DND-41 (cell line): ENCODE results near the gene UBAC1.

Experiments used
- ATAC-seq: fragments of 200-7000 bp; cut with Tn5 transposase; 3 replicates; pipeline ENCODE4 v1.9.1; 2021; ENCODE audit warnings: low read depth; ENCODE audit not compliant: insufficient read depth
- DNase-seq: peaks from one replicate; pipeline ENCODE4 v3.0.0-alpha.2; 2020
- H2AFZ ChIP-seq: 2 replicates; pipeline ENCODE4 v1.6.0; 2012; ENCODE audit warnings: low read depth, low read length
- H3K27ac ChIP-seq: 2 replicates; pipeline ENCODE4 v1.5.1; 2012; ENCODE audit warnings: low read length, inconsistent platforms
- H3K27me3 ChIP-seq: fragments of 200-600 bp; sonication (generic); 2 replicates; pipeline ENCODE4 v1.6.0; 2012; ENCODE audit warnings: low read length, mild to moderate bottlenecking, inconsistent platforms; ENCODE audit not compliant: insufficient read depth, poor library complexity
- H3K36me3 ChIP-seq: 2 replicates; pipeline ENCODE4 v1.5.1; 2012; ENCODE audit warnings: low read length, inconsistent platforms; ENCODE audit not compliant: insufficient read depth
- H3K4me1 ChIP-seq: 2 replicates; pipeline ENCODE4 v1.5.1; 2012; ENCODE audit warnings: mild to moderate bottlenecking, low read length; ENCODE audit not compliant: insufficient read depth
- H3K4me2 ChIP-seq: 2 replicates; pipeline ENCODE4 v1.6.0; 2012; ENCODE audit warnings: mild to moderate bottlenecking, moderate library complexity, low read length, inconsistent platforms; ENCODE audit not compliant: insufficient read depth
- H3K4me3 ChIP-seq, 2 experiments: fragments of 200-600 bp in 1 of 2; shearing (Covaris generic) in 1 of 2; 2 replicates each; pipeline ENCODE4 v1.5.1; 2012 to 2016; ENCODE audit warnings: inconsistent platforms in 2 of 2, low read length in 2 of 2, mild to moderate bottlenecking in 2 of 2, low read depth in 1 of 2, moderate library complexity in 1 of 2
- H3K79me2 ChIP-seq: 2 replicates; pipeline ENCODE4 v1.6.0; 2012; ENCODE audit warnings: low read length, inconsistent platforms; ENCODE audit not compliant: insufficient read depth
- H3K9ac ChIP-seq: 2 replicates; pipeline ENCODE4 v1.6.0; 2012; ENCODE audit warnings: low read depth, mild to moderate bottlenecking, inconsistent platforms, low read length, moderate library complexity
- H3K9me3 ChIP-seq: 2 replicates; pipeline ENCODE4 v1.5.1; 2012; ENCODE audit warnings: low read length, moderate library complexity, mild to moderate bottlenecking, inconsistent platforms; ENCODE audit not compliant: insufficient read depth, severe bottlenecking
- H4K20me1 ChIP-seq: 2 replicates; pipeline ENCODE4 v1.6.0; 2012; ENCODE audit warnings: low read length; ENCODE audit not compliant: insufficient read depth
- EZH2 ChIP-seq: IDR thresholded peaks from 3 replicates; pipeline ENCODE4 v1.6.1; 2012; ENCODE audit warnings: borderline replicate concordance, low read depth, mild to moderate bottlenecking, moderate library complexity, low read length, inconsistent platforms; ENCODE audit not compliant: severe bottlenecking
- TF ChIP-seq, protein P1 (sequence below): IDR thresholded peaks from 2 replicates; pipeline ENCODE4 v1.5.1; 2012; ENCODE audit warnings: borderline replicate concordance, low read length, moderate library complexity, mild to moderate bottlenecking; ENCODE audit not compliant: poor library complexity, severe bottlenecking; ENCODE audit errors: extremely low read depth

UBAC1 gene

DNA sequence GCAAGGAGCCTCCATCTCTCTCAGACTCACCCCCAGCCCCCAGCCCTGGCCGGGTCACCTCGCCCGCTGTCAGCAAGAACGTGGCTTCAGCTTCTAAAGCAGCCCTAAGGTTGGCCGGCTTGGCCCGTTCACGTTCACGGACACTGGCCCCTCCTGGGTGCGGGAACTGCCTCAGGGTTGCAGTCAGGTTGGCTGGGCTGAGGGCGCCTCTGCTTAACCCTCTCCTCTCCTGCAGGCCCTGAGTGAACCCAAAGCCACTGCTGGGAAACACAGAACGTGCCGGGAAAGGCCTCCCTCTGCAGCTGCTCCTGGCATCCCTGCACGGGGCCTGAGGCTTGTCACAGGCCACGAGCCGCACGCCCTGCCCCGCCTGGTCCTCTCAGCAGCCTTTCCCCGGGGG, 40.1 kb upstream of the UBAC1 start:
- Histone ChIP-seq H3K79me2 (no peaks in the 10 kb centered on the region), H4K20me1 (no peaks in the 10 kb centered on the region; the same call in 1 of the 2 replicates), H3K36me3 (no peaks in the 10 kb centered on the region), H3K4me3 (no peak overlapping the region), H3K9ac (no peak overlapping the region), H3K27ac (no peak overlapping the region), H3K27me3 (no peaks in the 10 kb centered on the region), H3K4me1 (no peaks in the 10 kb centered on the region), H3K4me2 (no peak overlapping the region), H3K9me3 (no peaks in the 10 kb centered on the region), H2AFZ (no peak overlapping the region)
- TF ChIP-seq, protein P1, sequence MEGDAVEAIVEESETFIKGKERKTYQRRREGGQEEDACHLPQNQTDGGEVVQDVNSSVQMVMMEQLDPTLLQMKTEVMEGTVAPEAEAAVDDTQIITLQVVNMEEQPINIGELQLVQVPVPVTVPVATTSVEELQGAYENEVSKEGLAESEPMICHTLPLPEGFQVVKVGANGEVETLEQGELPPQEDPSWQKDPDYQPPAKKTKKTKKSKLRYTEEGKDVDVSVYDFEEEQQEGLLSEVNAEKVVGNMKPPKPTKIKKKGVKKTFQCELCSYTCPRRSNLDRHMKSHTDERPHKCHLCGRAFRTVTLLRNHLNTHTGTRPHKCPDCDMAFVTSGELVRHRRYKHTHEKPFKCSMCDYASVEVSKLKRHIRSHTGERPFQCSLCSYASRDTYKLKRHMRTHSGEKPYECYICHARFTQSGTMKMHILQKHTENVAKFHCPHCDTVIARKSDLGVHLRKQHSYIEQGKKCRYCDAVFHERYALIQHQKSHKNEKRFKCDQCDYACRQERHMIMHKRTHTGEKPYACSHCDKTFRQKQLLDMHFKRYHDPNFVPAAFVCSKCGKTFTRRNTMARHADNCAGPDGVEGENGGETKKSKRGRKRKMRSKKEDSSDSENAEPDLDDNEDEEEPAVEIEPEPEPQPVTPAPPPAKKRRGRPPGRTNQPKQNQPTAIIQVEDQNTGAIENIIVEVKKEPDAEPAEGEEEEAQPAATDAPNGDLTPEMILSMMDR, result no peak
- no peak for TF ChIP-seq EZH2
- ATAC-seq (no peak), DNase-seq (no peak)

DNA sequence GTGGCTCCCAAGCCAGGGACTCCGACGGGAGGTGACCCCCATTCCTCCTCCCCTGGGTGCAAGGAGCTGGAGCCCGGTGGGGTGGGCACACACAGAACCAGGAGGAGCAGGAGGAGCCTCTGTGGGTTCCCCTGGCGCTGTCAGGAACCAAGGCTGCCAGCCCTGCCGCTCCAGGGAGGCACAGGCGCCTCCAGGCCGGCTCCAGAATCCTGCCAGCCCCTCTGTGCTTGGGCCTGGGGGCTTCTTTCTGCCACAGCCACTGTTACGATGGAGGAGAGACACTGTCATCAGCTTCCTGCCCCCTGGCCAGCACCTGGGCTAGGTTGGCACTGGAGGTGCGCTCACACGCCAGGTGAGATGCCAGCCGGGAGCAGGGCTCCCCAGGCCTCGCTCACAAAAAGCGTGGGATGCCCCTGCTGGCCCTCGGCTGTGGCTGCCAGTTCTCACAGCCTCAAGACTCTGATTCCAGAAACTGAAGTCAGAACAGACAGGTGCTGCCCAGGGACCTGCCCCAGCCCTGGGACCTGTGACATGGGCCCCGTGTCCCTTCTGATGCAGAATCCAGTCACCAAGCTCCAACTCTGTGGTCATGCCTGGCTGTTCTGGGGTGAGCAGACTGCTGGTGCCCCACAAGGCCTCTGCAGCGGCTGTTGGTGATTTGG, 37.4 kb upstream of the UBAC1 start:
- Histone ChIP-seq H3K79me2 (no peaks in the 10 kb centered on the region), H4K20me1 (no peaks in the 10 kb centered on the region; the same call in 1 of the 2 replicates), H3K4me1 (no peaks in the 10 kb centered on the region), H3K4me2 (no peak overlapping the region), H3K9ac (no peak overlapping the region), H2AFZ (no peak overlapping the region), H3K4me3 (no peak overlapping the region), H3K36me3 (no peaks in the 10 kb centered on the region), H3K27me3 (no peaks in the 10 kb centered on the region), H3K27ac (no peak overlapping the region), H3K9me3 (no peaks in the 10 kb centered on the region)
- DNase-seq (no peak), ATAC-seq (no peak)
- TF ChIP-seq, protein P1, result no peak
- no peak for TF ChIP-seq EZH2

DNA sequence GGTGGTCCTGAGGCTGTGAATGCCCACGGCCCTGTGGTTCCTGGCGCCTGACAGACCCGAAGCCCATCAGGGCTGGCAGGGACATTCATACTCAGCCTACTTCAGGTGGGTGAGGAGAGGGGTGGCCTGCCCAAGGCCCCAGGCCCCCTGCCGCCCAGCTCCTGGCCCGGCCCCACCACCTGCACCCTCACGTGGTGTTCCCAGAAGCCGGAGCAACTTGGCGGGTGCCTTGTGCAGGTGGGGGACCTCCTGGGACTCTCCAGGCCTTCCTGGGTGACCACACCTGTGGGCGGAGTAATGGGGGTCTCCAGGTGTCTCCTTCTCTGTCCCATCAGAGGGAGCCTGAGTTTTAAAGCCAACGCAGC, 36.8 kb upstream of the UBAC1 start:
- Histone ChIP-seq H2AFZ (no peak overlapping the region), H3K4me1 (no peaks in the 10 kb centered on the region)

More for the DNA sequence above, 36.8 kb upstream of the UBAC1 start:
- no peak for ATAC-seq
- no peaks in the 10 kb centered on the region for H3K27me3 ChIP-seq
- H3K79me2 ChIP-seq, result no peaks in the 10 kb centered on the region
- H3K27ac ChIP-seq, result no peak overlapping the region
- H3K4me2 ChIP-seq, result no peak overlapping the region
- H3K9me3 ChIP-seq, result no peaks in the 10 kb centered on the region
- no peaks in the 10 kb centered on the region for H3K36me3 ChIP-seq
- H3K9ac ChIP-seq, result no peak overlapping the region
- H4K20me1 ChIP-seq, result no peaks in the 10 kb centered on the region; the same call in 1 of the 2 replicates
- DNase-seq, result no peak
- TF ChIP-seq, protein P1, result no peak
- no peak for TF ChIP-seq EZH2
- no peak overlapping the region for H3K4me3 ChIP-seq
